SH-SY5Y (cell line): ENCODE measurements around the gene TRIM8.

Experiments
- GATA2 ChIP-seq: IDR thresholded peaks from 2 replicates; pipeline ENCODE4 v1.6.1; 2011; ENCODE audit warnings: mild to moderate bottlenecking, low read depth, low read length
- GATA3 ChIP-seq: IDR thresholded peaks from 2 replicates; pipeline ENCODE4 v1.6.1; 2011; ENCODE audit warnings: low read depth, mild to moderate bottlenecking, low read length, moderate library complexity

DNA sequence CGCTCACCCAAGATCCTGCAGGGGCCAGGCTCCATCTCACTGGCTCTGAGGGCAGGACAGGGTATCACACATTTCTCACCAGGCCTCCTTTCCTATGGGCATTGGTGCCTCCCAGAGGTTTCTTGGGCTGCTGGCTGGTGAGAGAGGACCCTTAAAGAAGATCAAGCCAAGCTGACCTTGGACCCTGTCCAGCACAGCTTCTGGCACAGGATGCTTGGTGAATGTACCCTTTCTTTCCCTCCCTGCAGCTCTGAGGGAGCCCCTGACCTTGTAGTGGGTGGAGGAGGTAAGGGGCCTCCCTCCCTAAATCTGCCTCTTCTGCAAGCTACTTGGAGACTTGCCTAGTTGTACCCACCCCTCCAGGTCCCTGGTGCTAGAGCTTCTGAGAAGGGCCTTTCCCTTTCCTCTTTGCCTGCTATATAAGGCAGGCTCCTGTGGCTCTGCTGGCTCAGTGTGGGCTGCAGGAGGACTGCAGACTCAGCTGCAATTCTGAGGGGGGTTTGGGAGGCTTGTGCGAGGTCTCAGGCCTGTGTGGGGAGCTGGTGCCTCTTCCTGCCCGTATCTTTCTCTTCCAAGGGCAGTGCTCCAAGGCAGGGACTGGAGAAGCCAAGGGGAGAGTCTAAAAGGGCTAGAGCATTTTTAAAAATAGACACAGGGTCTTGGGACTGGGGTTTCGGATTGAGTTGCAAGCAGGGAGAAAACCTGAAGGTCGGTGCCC, 11.7 kb upstream of the TRIM8 start:
- TF ChIP-seq GATA3 = no peak
- no peak for TF ChIP-seq GATA2
